Naive thymus-derived CD4-positive, alpha-beta T cell (primary cell): ENCODE measurements around the gene SYCE3. TPM values are rescaled to one million over a fixed set of nuclear protein-coding genes. Genes with fewer than 3 reads are reported as not detected.

Experiments
- ATAC-seq: fragments of 150-1000 bp; cut with Tn5 transposase; 2 replicates; pipeline ENCODE4 v1.10.0; 2021; ENCODE audit warnings: mild to moderate bottlenecking, moderate library complexity
- CTCF ChIA-PET: fragments of 350-600 bp; sonication (Branson Sonifier 250); formaldehyde crosslinking; loops from one replicate; lab custom pipeline; 2021; ENCODE audit warnings: antibody characterized with exemption; lab: Charles Lee
- POLR2A ChIA-PET: fragments of 350-600 bp; sonication (Branson Sonifier 250); formaldehyde crosslinking; loops from one replicate; lab custom pipeline; 2021; ENCODE audit warnings: antibody characterized with exemption, inconsistent platforms; lab: Charles Lee
- DNase-seq, 9 donors: peaks; one replicate each; pipeline versions ENCODE4 v3.0.0 to v3.0.0-alpha.2; 2020 to 2022; ENCODE audit warnings: mixed read lengths in 1 of 9
- H3K27ac ChIP-seq: one replicate; pipeline ENCODE4 v1.7.0; 2013; ENCODE audit warnings: mild to moderate bottlenecking, low read depth, low read length, moderate library complexity
- H3K27me3 ChIP-seq, 2 donors: one replicate each; pipeline ENCODE4 v1.7.0; 2013; ENCODE audit warnings: low read length in 2 of 2, mild to moderate bottlenecking in 2 of 2, moderate library complexity in 2 of 2; ENCODE audit not compliant: control insufficient read depth in 2 of 2, insufficient read depth in 2 of 2
- H3K36me3 ChIP-seq, 3 experiments: 1 replicate in 2 of 3; 2 replicates in 1 of 3; pipeline ENCODE4 v1.7.0; 2013; ENCODE audit warnings: low read length in 3 of 3, mild to moderate bottlenecking in 3 of 3, moderate library complexity in 1 of 3; ENCODE audit not compliant: insufficient read depth in 3 of 3, control insufficient read depth in 2 of 3
- H3K4me1 ChIP-seq, 2 donors: one replicate each; pipeline ENCODE4 v1.7.0; 2013; ENCODE audit warnings: low read length in 2 of 2, mild to moderate bottlenecking in 2 of 2, moderate library complexity in 1 of 2; ENCODE audit not compliant: control insufficient read depth in 2 of 2, insufficient read depth in 2 of 2
- H3K4me3 ChIP-seq: 2 replicates; pipeline ENCODE4 v1.7.0; 2013; ENCODE audit warnings: mild to moderate bottlenecking, low read length
- H3K9me3 ChIP-seq, 3 experiments: 1 replicate in 2 of 3; 2 replicates in 1 of 3; pipeline ENCODE4 v1.7.0; 2013; ENCODE audit warnings: low read length in 3 of 3; ENCODE audit not compliant: control insufficient read depth in 2 of 3
- H3K27ac Mint-ChIP-seq, 9 donors: one replicate each; pipeline ENCODE4 v1.8.0; 2020 to 2022; ENCODE audit warnings: mixed read lengths in 9 of 9, mild to moderate bottlenecking in 8 of 9, moderate library complexity in 5 of 9, inconsistent platforms in 2 of 9
- H3K27me3 Mint-ChIP-seq, 5 donors: one replicate each; pipeline ENCODE4 v1.8.0; 2021 to 2022; ENCODE audit warnings: mixed read lengths in 5 of 5, mild to moderate bottlenecking in 1 of 5
- H3K36me3 Mint-ChIP-seq, 5 donors: one replicate each; pipeline ENCODE4 v1.8.0; 2020 to 2022; ENCODE audit warnings: mixed read lengths in 5 of 5, mild to moderate bottlenecking in 3 of 5, inconsistent platforms in 1 of 5
- H3K4me1 Mint-ChIP-seq, 7 donors: one replicate each; pipeline ENCODE4 v1.8.0; 2020 to 2022; ENCODE audit warnings: mixed read lengths in 7 of 7, mild to moderate bottlenecking in 3 of 7, inconsistent platforms in 1 of 7
- H3K4me3 Mint-ChIP-seq, 10 donors: one replicate each; pipeline ENCODE4 v1.8.0; 2020 to 2022; ENCODE audit warnings: mild to moderate bottlenecking in 10 of 10, mixed read lengths in 10 of 10, moderate library complexity in 6 of 10, inconsistent platforms in 2 of 10
- H3K9me3 Mint-ChIP-seq, 11 donors: one replicate each; pipeline ENCODE4 v1.8.0; 2020 to 2022; ENCODE audit warnings: mixed read lengths in 11 of 11, mild to moderate bottlenecking in 4 of 11, inconsistent platforms in 1 of 11, moderate library complexity in 1 of 11
- intact Hi-C, 2 donors: fragments of 100-400 bp; cut with micrococcal nuclease; formaldehyde crosslinking; loops; one replicate each; pipeline ENCODE4 v1.15.1; 2023
- polyA plus RNA-seq, 2 donors: library from polyadenylated mRNA; unstranded; fragments of 300-500 nt; fragmentation: Illumina TruSeq; gene quantifications; one replicate each; pipeline ENCODE4 v1.2.3, GENCODE V29; 2021
- total RNA-seq, 6 experiments: library from RNA in 5 of 6; stranded (reverse) in 5 of 6; gene quantifications; 1 replicate in 5 of 6; 2 replicates in 1 of 6; pipeline ENCODE4 v1.2.3 and lab custom pipeline; 2021 to 2026

Gene SYCE3
- total and polyA plus RNA-seq, 7 experiments from 2014 or later = not detected

GRCh38 chr22:50503475-50504145 lies 59.1 kb downstream of the SYCE3 start:
- H3K36me3 Mint-ChIP-seq = peaks cover 0 to 7% (median 0%) of the 10 kb centered on the region in 5 donors
- intact Hi-C loops = loop anchor here in 1 of 2 donors (10.0 kb wide), 1 partner anchor 229 kb away; the partner anchor contains the start of gene MAPK11
- H3K27ac Mint-ChIP-seq = no peak overlapping the region
- DNase-seq (no peak), ATAC-seq (no peak)
- Histone ChIP-seq H3K4me1 (peaks cover 11 to 17% of the 10 kb centered on the region in 2 donors), H3K27ac (no peak overlapping the region), H3K36me3 (peaks cover 0 to 40% (median 7%) of the 10 kb centered on the region in 3 experiments), H3K4me3 (no peak overlapping the region), H3K27me3 (no peaks in the 10 kb centered on the region), H3K9me3 (no peaks in the 10 kb centered on the region)
- ChIA-PET CTCF (interaction anchor here (0.6 kb wide), 1 partner anchor 116 kb away, joined by 4 read pairs; no protein-coding TSS in a partner anchor), POLR2A (interaction anchor here (0.9 to 1.5 kb wide), 3 partner anchors 22 to 117 kb away, joined by 3 read pairs; partner anchors contain the start of gene ADM2)
- no peak overlapping the region for H3K4me3 Mint-ChIP-seq
- no peaks in the 10 kb centered on the region for H3K9me3 Mint-ChIP-seq
- H3K27me3 Mint-ChIP-seq = no peaks in the 10 kb centered on the region
- H3K4me1 Mint-ChIP-seq = peaks cover 1 to 13% (median 6%) of the 10 kb centered on the region in 7 donors

- H3K36me3 Mint-ChIP-seq = peaks cover 0 to 5% (median 0%) of the 10 kb centered on the region in 5 donors
- Histone ChIP-seq H3K27me3 (no peaks in the 10 kb centered on the region), H3K4me1 (peaks cover 10 to 16% of the 10 kb centered on the region in 2 donors), H3K27ac (no peak overlapping the region), H3K36me3 (peaks cover 0 to 38% (median 7%) of the 10 kb centered on the region in 3 experiments), H3K4me3 (no peak overlapping the region), H3K9me3 (no peaks in the 10 kb centered on the region)
- CTCF ChIA-PET = no interaction called here
- peaks cover 4 to 16% (median 7%) of the 10 kb centered on the region in 7 donors for H3K4me1 Mint-ChIP-seq
- POLR2A ChIA-PET = interaction anchor here (1.4 to 1.5 kb wide), 2 partner anchors 21 to 32 kb away, joined by 3 read pairs; partner anchors contain the start of gene ADM2
- no peak overlapping the region for H3K27ac Mint-ChIP-seq
- no peak for ATAC-seq
- peaks cover 0 to 3% (median 0%) of the 10 kb centered on the region in 5 donors for H3K27me3 Mint-ChIP-seq
- no peaks in the 10 kb centered on the region for H3K9me3 Mint-ChIP-seq
- no peak for DNase-seq
- intact Hi-C loops = loop anchor here in 1 of 2 donors (10.0 kb wide), 1 partner anchor 228 kb away; the partner anchor contains the start of gene MAPK11
- no peak overlapping the region for H3K4me3 Mint-ChIP-seq
Measured at GRCh38 chr22:50502628-50503474, 59.9 kb downstream of the SYCE3 start.

DNA sequence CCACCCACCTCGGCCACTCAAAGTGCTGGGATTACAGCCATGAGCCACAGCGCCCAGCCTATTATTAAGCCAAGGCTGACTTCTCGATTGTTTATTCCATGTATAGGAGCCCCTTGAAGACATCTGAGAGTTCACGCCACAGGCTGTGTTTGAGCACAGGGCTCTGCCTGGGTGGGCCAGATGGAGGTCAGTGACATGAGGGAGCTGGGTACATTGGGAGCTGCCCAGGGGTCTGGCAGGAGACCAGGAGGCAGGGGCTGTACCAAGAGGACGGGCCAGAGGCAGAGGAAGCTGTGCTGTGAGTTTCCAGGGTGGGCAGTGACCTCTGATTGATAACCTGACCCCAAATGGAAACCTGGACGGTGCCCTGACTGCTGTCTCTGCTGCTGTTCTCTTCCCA lies 60.6 kb downstream of the SYCE3 start:
- no peak for ATAC-seq
- Histone ChIP-seq H3K36me3 (peaks cover 0 to 34% (median 7%) of the 10 kb centered on the region in 3 experiments), H3K9me3 (no peaks in the 10 kb centered on the region), H3K4me3 (no peak overlapping the region), H3K27ac (no peak overlapping the region), H3K4me1 (peaks cover 10 to 16% of the 10 kb centered on the region in 2 donors), H3K27me3 (no peaks in the 10 kb centered on the region)
- peaks cover 0 to 3% (median 0%) of the 10 kb centered on the region in 5 donors for H3K36me3 Mint-ChIP-seq
- POLR2A ChIA-PET = interaction anchor here (1.4 kb wide), 1 partner anchor 31 kb away, joined by 3 read pairs; no protein-coding TSS in a partner anchor
- H3K4me3 Mint-ChIP-seq = no peak overlapping the region
- DNase-seq = no peak
- no peak overlapping the region for H3K27ac Mint-ChIP-seq
- H3K27me3 Mint-ChIP-seq = peaks cover 0 to 5% (median 0%) of the 10 kb centered on the region in 5 donors
- peaks cover 4 to 16% (median 7%) of the 10 kb centered on the region in 7 donors for H3K4me1 Mint-ChIP-seq
- intact Hi-C loops = loop anchor here in 1 of 2 donors (10.0 kb wide), 1 partner anchor 227 kb away; the partner anchor contains the start of gene MAPK11
- H3K9me3 Mint-ChIP-seq = no peaks in the 10 kb centered on the region
- CTCF ChIA-PET = interaction anchor here (0.5 kb wide), 1 partner anchor 121 kb away, joined by 3 read pairs; no protein-coding TSS in a partner anchor

Other genes starting within 250 kb of the SYCE3 start
- 1 to 10 TPM; 2.1 to 4.0 (median 2.8) TPM for gene DENND6B, start 235.9 kb downstream of the SYCE3 start, total RNA-seq
- gene DENND6B, start 235.9 kb downstream of the SYCE3 start, polyA plus RNA-seq = under 1 TPM; 0.19 to 0.61 TPM
- gene PPP6R2, start 219.6 kb downstream of the SYCE3 start, total RNA-seq = 10 to 100 TPM; 57.8 to 88.1 (median 78.1) TPM
- gene PPP6R2, start 219.6 kb downstream of the SYCE3 start, polyA plus RNA-seq = 10 to 100 TPM; 17.0 to 38.8 TPM
- gene SBF1, start 87.9 kb downstream of the SYCE3 start, total RNA-seq = 100 to 1,000 TPM; 161 to 209 (median 181) TPM
- 10 to 100 TPM; 15.2 to 40.2 TPM for gene SBF1, start 87.9 kb downstream of the SYCE3 start, polyA plus RNA-seq
- 1 to 10 TPM; 1.3 to 4.5 (median 4.0) TPM for gene ADM2, start 81.4 kb downstream of the SYCE3 start, total RNA-seq
- under 1 TPM; 0.24 to 0.44 TPM for gene ADM2, start 81.4 kb downstream of the SYCE3 start, polyA plus RNA-seq
- gene MIOX, start 76.1 kb downstream of the SYCE3 start, total RNA-seq = under 1 TPM in 1 of 5 experiments, not detected in 4; 0.22 TPM
- gene MIOX, start 76.1 kb downstream of the SYCE3 start, polyA plus RNA-seq = not detected
- 100 to 1,000 TPM; 101 to 133 (median 118) TPM for gene LMF2, start 55.2 kb downstream of the SYCE3 start, total RNA-seq
- 10 to 100 TPM; 15.0 to 25.5 TPM for gene LMF2, start 55.2 kb downstream of the SYCE3 start, polyA plus RNA-seq
- 100 to 1,000 TPM in 2 of 5 experiments, 10 to 100 TPM in 3; 74.3 to 135 (median 91.1) TPM for gene NCAPH2, start 54.7 kb downstream of the SYCE3 start, total RNA-seq
- gene NCAPH2, start 54.7 kb downstream of the SYCE3 start, polyA plus RNA-seq = 10 to 100 TPM; 37.8 to 46.6 TPM
- gene SCO2, start 37.3 kb downstream of the SYCE3 start, total RNA-seq = 10 to 100 TPM in 1 of 5 experiments, 1 to 10 TPM in 4; 2.2 to 12.0 (median 5.5) TPM
- 1 to 10 TPM; 4.9 to 9.4 TPM for gene SCO2, start 37.3 kb downstream of the SYCE3 start, polyA plus RNA-seq
- gene TYMP, start 32.9 kb downstream of the SYCE3 start, total RNA-seq = 100 to 1,000 TPM in 2 of 5 experiments, 10 to 100 TPM in 1, 1 to 10 TPM in 2; 5.4 to 161 (median 20.4) TPM
- gene TYMP, start 32.9 kb downstream of the SYCE3 start, polyA plus RNA-seq = 1 to 10 TPM; 2.7 to 2.8 TPM
- gene KLHDC7B, start 17.0 kb downstream of the SYCE3 start, total RNA-seq = 10 to 100 TPM in 1 of 5 experiments, 1 to 10 TPM in 4; 4.4 to 17.2 (median 6.8) TPM
- 10 to 100 TPM in 1 of 2 donors, 1 to 10 TPM in 1; 7.8 to 10.0 TPM for gene KLHDC7B, start 17.0 kb downstream of the SYCE3 start, polyA plus RNA-seq
- gene CPT1B, start 15.5 kb upstream of the SYCE3 start, total RNA-seq = 100 to 1,000 TPM in 1 of 5 experiments, 10 to 100 TPM in 4; 43.9 to 108 (median 66.7) TPM
- gene CPT1B, start 15.5 kb upstream of the SYCE3 start, polyA plus RNA-seq = 1 to 10 TPM in 1 of 2 donors, under 1 TPM in 1; 0.32 to 2.8 TPM
- 100 to 1,000 TPM; 121 to 214 (median 191) TPM for gene CHKB, start 19.9 kb upstream of the SYCE3 start, total RNA-seq
- gene CHKB, start 19.9 kb upstream of the SYCE3 start, polyA plus RNA-seq = 10 to 100 TPM; 24.2 to 29.4 TPM
- gene MAPK8IP2, start 37.9 kb upstream of the SYCE3 start, total RNA-seq = under 1 TPM; 0.24 to 0.64 (median 0.38) TPM
- not detected for gene MAPK8IP2, start 37.9 kb upstream of the SYCE3 start, polyA plus RNA-seq
- 10 to 100 TPM; 64.3 to 96.3 (median 68.7) TPM for gene ARSA, start 65.2 kb upstream of the SYCE3 start, total RNA-seq
- 10 to 100 TPM in 1 of 2 donors, 1 to 10 TPM in 1; 7.1 to 12.3 TPM for gene ARSA, start 65.2 kb upstream of the SYCE3 start, polyA plus RNA-seq
- gene SHANK3, start 109.9 kb upstream of the SYCE3 start, total RNA-seq = under 1 TPM in 3 of 5 experiments, not detected in 2; 0.07 to 0.73 (median 0.16) TPM
- gene SHANK3, start 109.9 kb upstream of the SYCE3 start, polyA plus RNA-seq = not detected
- not detected for gene ACR, start 175.3 kb upstream of the SYCE3 start, total RNA-seq
- not detected for gene ACR, start 175.3 kb upstream of the SYCE3 start, polyA plus RNA-seq
- gene RABL2B, start 220.7 kb upstream of the SYCE3 start, total RNA-seq = 10 to 100 TPM; 40.8 to 81.7 (median 51.1) TPM
- 10 to 100 TPM; 24.3 to 32.1 TPM for gene RABL2B, start 220.7 kb upstream of the SYCE3 start, polyA plus RNA-seq